IMR-90 (cell line): Measurements from ENCODE around the gene ARHGEF1. TPM values are rescaled to one million over a fixed set of nuclear protein-coding genes. Genes with fewer than 3 reads are reported as not detected.
A peak's percentile ranks its signal among the peaks of the same experiment; 100 is the strongest.

Experiments used
- ATAC-seq: fragments of 200-7000 bp; cut with Tn5 transposase; 2 replicates; pipeline ENCODE4 v1.9.1; 2020; ENCODE audit warnings: low read depth, mild to moderate bottlenecking, moderate library complexity
- BruUV-seq: library from RNA; stranded (reverse); fragments of 400-500 nt; replicated peaks from 2 replicates; lab custom pipeline; 2021; lab: Mats Ljungman, UMichigan
- CTCF ChIA-PET: fragments of 300-600 bp; formaldehyde crosslinking; extraction: SDS; loops from one replicate; lab custom pipeline; 2021; ENCODE audit warnings: antibody characterized with exemption; lab: Yijun Ruan, JAX
- POLR2A ChIA-PET: fragments of 300-600 bp; sonication (Branson Sonifier 250); formaldehyde crosslinking; loops from one replicate; lab custom pipeline; 2022; ENCODE audit warnings: antibody characterized with exemption; ENCODE audit not compliant: unreplicated experiment; lab: Charles Lee
- DNase-seq: peaks from one replicate; pipeline ENCODE4 v3.0.0; 2013
- H2AFZ ChIP-seq: replicated peaks from 2 replicates; pipeline ENCODE3; 2013; ENCODE audit warnings: low read length, mild to moderate bottlenecking; ENCODE audit not compliant: poor library complexity
- H2AK5ac ChIP-seq: 2 replicates; pipeline ENCODE4 v1.6.1; 2013; ENCODE audit warnings: low read depth, low read length, inconsistent platforms
- H2AK9ac ChIP-seq: replicated peaks from 2 replicates; pipeline ENCODE3; 2013; ENCODE audit warnings: mild to moderate bottlenecking, low read depth, low read length, moderate library complexity; ENCODE audit not compliant: poor library complexity
- H2BK120ac ChIP-seq: 2 replicates; pipeline ENCODE4 v1.6.1; 2013; ENCODE audit warnings: low read depth, low read length, inconsistent platforms
- H2BK15ac ChIP-seq: 3 replicates; pipeline ENCODE4 v1.6.1; 2013; ENCODE audit warnings: low read depth, low read length, inconsistent platforms
- H2BK20ac ChIP-seq: 2 replicates; pipeline ENCODE4 v1.6.1; 2013; ENCODE audit warnings: low read depth, mild to moderate bottlenecking, inconsistent platforms, low read length, moderate library complexity
- H2BK5ac ChIP-seq: 2 replicates; pipeline ENCODE4 v1.6.1; 2013; ENCODE audit warnings: mild to moderate bottlenecking, low read depth, low read length, inconsistent platforms; ENCODE audit not compliant: poor library complexity, severe bottlenecking
- H3K14ac ChIP-seq: replicated peaks from 2 replicates; pipeline ENCODE4 v1.6.1; 2013; ENCODE audit warnings: low read depth, low read length, inconsistent platforms
- H3K18ac ChIP-seq: 2 replicates; pipeline ENCODE4 v1.6.1; 2013; ENCODE audit warnings: low read depth, low read length, control low read depth
- H3K23ac ChIP-seq: 2 replicates; pipeline ENCODE4 v1.6.1; 2013; ENCODE audit warnings: low read depth, low read length, inconsistent platforms
- H3K27ac ChIP-seq: 2 replicates; pipeline ENCODE4 v1.5.1; 2013; ENCODE audit warnings: mild to moderate bottlenecking, control low read depth, low read length; ENCODE audit not compliant: insufficient read depth
- H3K27me3 ChIP-seq: 2 replicates; pipeline ENCODE4 v1.6.1; 2013; ENCODE audit warnings: low read length; ENCODE audit not compliant: control insufficient read depth, insufficient read depth
- H3K36me3 ChIP-seq: 2 replicates; pipeline ENCODE4 v1.6.1; 2013; ENCODE audit warnings: low read length, mixed read lengths; ENCODE audit not compliant: control insufficient read depth, insufficient read depth
- H3K4ac ChIP-seq: 2 replicates; pipeline ENCODE4 v1.6.1; 2013; ENCODE audit warnings: low read depth, low read length, inconsistent platforms
- H3K4me1 ChIP-seq: 2 replicates; pipeline ENCODE4 v1.6.1; 2013; ENCODE audit warnings: low read length, mixed read lengths; ENCODE audit not compliant: control insufficient read depth, insufficient read depth
- H3K4me2 ChIP-seq: 2 replicates; pipeline ENCODE4 v1.6.1; 2013; ENCODE audit warnings: low read depth, mild to moderate bottlenecking, control low read depth, low read length, moderate library complexity
- H3K4me3 ChIP-seq: 2 replicates; pipeline ENCODE4 v1.5.1; 2013; ENCODE audit warnings: low read depth, mild to moderate bottlenecking, control low read depth, low read length, moderate library complexity; ENCODE audit not compliant: insufficient read depth
- H3K56ac ChIP-seq: 2 replicates; pipeline ENCODE4 v1.6.1; 2013; ENCODE audit warnings: low read length, inconsistent platforms; ENCODE audit not compliant: insufficient read depth; ENCODE audit errors: extremely low read depth
- H3K79me1 ChIP-seq, 2 experiments: 2 replicates each; pipeline ENCODE4 v1.6.1; 2013; ENCODE audit warnings: low read length in 2 of 2, inconsistent platforms in 1 of 2, low read depth in 1 of 2
- H3K9ac ChIP-seq: 2 replicates; pipeline ENCODE4 v1.6.1; 2013; ENCODE audit warnings: low read depth, low read length, control low read depth
- H3K9me1 ChIP-seq: 2 replicates; pipeline ENCODE4 v1.6.1; 2013; ENCODE audit warnings: low read length, inconsistent platforms; ENCODE audit not compliant: insufficient read depth
- H3K9me3 ChIP-seq: 2 replicates; pipeline ENCODE4 v1.6.1; 2013; ENCODE audit warnings: low read length; ENCODE audit not compliant: control insufficient read depth, insufficient read depth
- H4K20me1 ChIP-seq: 2 replicates; pipeline ENCODE4 v1.6.1; 2013; ENCODE audit warnings: low read length, inconsistent platforms; ENCODE audit not compliant: insufficient read depth
- H4K5ac ChIP-seq: 2 replicates; pipeline ENCODE4 v1.6.1; 2013; ENCODE audit warnings: mild to moderate bottlenecking, low read depth, low read length, control low read depth
- H4K8ac ChIP-seq, 2 experiments: 2 replicates each; pipeline ENCODE4 v1.6.1; 2013; ENCODE audit warnings: low read depth in 2 of 2, low read length in 2 of 2, control low read depth in 1 of 2, inconsistent platforms in 1 of 2
- H4K91ac ChIP-seq: 2 replicates; pipeline ENCODE4 v1.6.1; 2013; ENCODE audit warnings: low read depth, low read length, inconsistent platforms; ENCODE audit not compliant: insufficient read depth
- CEBPB ChIP-seq: IDR thresholded peaks from 2 replicates; pipeline ENCODE4 v1.6.1; 2012; ENCODE audit warnings: low read depth, low read length, improper control_type of control experiment
- ELK1 ChIP-seq: fragments of 150-350 bp; IDR thresholded peaks from 2 replicates; pipeline ENCODE4 v1.6.1; 2016; ENCODE audit warnings: low read depth, mild to moderate bottlenecking, low read length, moderate library complexity, borderline replicate concordance
- RFX5 ChIP-seq: IDR thresholded peaks from 2 replicates; pipeline ENCODE4 v1.8.0; 2012; ENCODE audit warnings: low read depth, mild to moderate bottlenecking, low read length, moderate library complexity
- WGBS, 2 experiments: methylation state at CpG; one replicate each; pipeline versions ENCODE4 v1.1.5 to v1.1.7; 2013; ENCODE audit warnings: missing lambda C conversion rate in 2 of 2; ENCODE audit not compliant: insufficient read length in 1 of 2; ENCODE audit errors: extremely low coverage in 2 of 2; 5-methylcytosine and 5-hydroxymethylcytosine counted together
- dilution Hi-C: fragments of 300-500 bp; cut with HindIII; formaldehyde crosslinking; loops from one replicate; pipeline ENCODE4 v1.14.3; 2018; ENCODE audit warnings: low sequenced_read_pairs; ENCODE audit not compliant: unreplicated experiment
- in situ Hi-C: fragments of 300-500 bp; cut with MboI; formaldehyde crosslinking; loops from 3 replicates; pipeline ENCODE4 v1.14.3; 2019; ENCODE audit warnings: low sequenced_read_pairs, inconsistent platforms, mixed read lengths
- intact Hi-C: fragments of 100-400 bp; cut with micrococcal nuclease; formaldehyde crosslinking; loops from 2 replicates; pipeline ENCODE4 v1.10.0; 2022
- polyA plus RNA-seq, 3 experiments: library from polyadenylated mRNA; depleted of rRNA; stranded (reverse); fragments of >200 nt; gene quantifications; 2 replicates each; pipeline ENCODE4 v1.2.3, GENCODE V29; 2012; ENCODE audit warnings: low replicate concordance in 1 of 3
- total RNA-seq: library from RNA; depleted of rRNA; stranded (reverse); fragments of >200 nt; gene quantifications from 2 replicates; pipeline ENCODE4 v1.2.3, GENCODE V29; 2012
- TF ChIP-seq, protein P1 (sequence below): conservative IDR thresholded peaks from 2 replicates; pipeline ENCODE4 v1.5.1; 2012; ENCODE audit warnings: mild to moderate bottlenecking, low read depth, low read length, improper control_type of control experiment

The ARHGEF1 gene
- total and polyA plus RNA-seq, 2 of the 4 experiments (the other 2 are of a cell fraction): 11.5 to 47.1 TPM

GRCh38 chr19:41845051-41845590 lies 37.9 kb upstream of the ARHGEF1 start:
- Histone ChIP-seq H3K56ac (no peak overlapping the region), H2BK120ac (no peak overlapping the region), H3K4me2 (no peak overlapping the region), H3K14ac (no peak overlapping the region), H3K18ac (no peak overlapping the region), H3K79me1 (no peaks in the 10 kb centered on the region), H2BK5ac (no peak overlapping the region), H3K9me3 (no peaks in the 10 kb centered on the region), H3K9me1 (no peaks in the 10 kb centered on the region), H2BK20ac (no peak overlapping the region), H3K4ac (no peak overlapping the region), H2BK15ac (no peak overlapping the region), H4K5ac (no peak overlapping the region), H2AFZ (no peak overlapping the region), H3K27ac (no peak overlapping the region), H4K20me1 (no peaks in the 10 kb centered on the region), H2AK9ac (peak overlapping the region; percentile 52), H3K4me3 (no peak overlapping the region), H2AK5ac (no peak overlapping the region), H3K4me1 (no peaks in the 10 kb centered on the region), H4K91ac (no peak overlapping the region), H3K9ac (no peak overlapping the region), H3K36me3 (no peaks in the 10 kb centered on the region), H3K23ac (no peak overlapping the region), H4K8ac (no peak overlapping the region), H3K27me3 (peaks cover 7% of the 10 kb centered on the region)
- DNase-seq: no peak
- BruUV-seq: no TSS peak
- 88% methylated on average over 3 of the region's 23 CpGs; no CpG with 5 or more reads in 1 of the 2 experiments for WGBS, 2 experiments
- CTCF ChIA-PET: no interaction called here
- intact Hi-C loops (no loop called here), in situ Hi-C loops (no loop called here), dilution Hi-C loops (no loop called here)
- no peak for TF ChIP-seq CEBPB
- TF ChIP-seq, protein P1, sequence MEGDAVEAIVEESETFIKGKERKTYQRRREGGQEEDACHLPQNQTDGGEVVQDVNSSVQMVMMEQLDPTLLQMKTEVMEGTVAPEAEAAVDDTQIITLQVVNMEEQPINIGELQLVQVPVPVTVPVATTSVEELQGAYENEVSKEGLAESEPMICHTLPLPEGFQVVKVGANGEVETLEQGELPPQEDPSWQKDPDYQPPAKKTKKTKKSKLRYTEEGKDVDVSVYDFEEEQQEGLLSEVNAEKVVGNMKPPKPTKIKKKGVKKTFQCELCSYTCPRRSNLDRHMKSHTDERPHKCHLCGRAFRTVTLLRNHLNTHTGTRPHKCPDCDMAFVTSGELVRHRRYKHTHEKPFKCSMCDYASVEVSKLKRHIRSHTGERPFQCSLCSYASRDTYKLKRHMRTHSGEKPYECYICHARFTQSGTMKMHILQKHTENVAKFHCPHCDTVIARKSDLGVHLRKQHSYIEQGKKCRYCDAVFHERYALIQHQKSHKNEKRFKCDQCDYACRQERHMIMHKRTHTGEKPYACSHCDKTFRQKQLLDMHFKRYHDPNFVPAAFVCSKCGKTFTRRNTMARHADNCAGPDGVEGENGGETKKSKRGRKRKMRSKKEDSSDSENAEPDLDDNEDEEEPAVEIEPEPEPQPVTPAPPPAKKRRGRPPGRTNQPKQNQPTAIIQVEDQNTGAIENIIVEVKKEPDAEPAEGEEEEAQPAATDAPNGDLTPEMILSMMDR: no peak
- TF ChIP-seq ELK1: no peak
- TF ChIP-seq RFX5: no peak
- POLR2A ChIA-PET: no interaction called here
- ATAC-seq: no peak
